Right atrium auricular region (tissue), 2 donors: ENCODE results near the gene C2orf72. TPM values are rescaled to one million over a fixed set of nuclear protein-coding genes. Genes with fewer than 3 reads are reported as not detected.

Experiments used
- DNase-seq: peaks from one replicate; pipeline ENCODE4 v3.0.0-alpha.2; 2019; ENCODE audit warnings: low spot score
- H3K27ac ChIP-seq, 2 donors: fragments of 200-600 bp; sonication (generic); 1 replicate in 1 of 2; 2 replicates in 1 of 2; pipeline ENCODE4 v1.5.1; 2016 to 2019
- H3K27me3 ChIP-seq, 2 donors: fragments of 200-600 bp; sonication (generic); one replicate each; pipeline versions ENCODE4 v1.5.1 to v1.6.0; 2017 to 2019
- H3K36me3 ChIP-seq: fragments of 200-600 bp; sonication (generic); one replicate; pipeline ENCODE4 v1.5.1; 2016
- H3K4me1 ChIP-seq, 2 donors: fragments of 200-600 bp; sonication (generic); one replicate each; pipeline versions ENCODE4 v1.5.1 to v1.6.0; 2017 to 2019
- H3K4me3 ChIP-seq, 2 donors: fragments of 200-600 bp; sonication (generic); 1 replicate in 1 of 2; 2 replicates in 1 of 2; pipeline ENCODE4 v1.5.1; 2017 to 2019; ENCODE audit warnings: mild to moderate bottlenecking in 1 of 2, moderate library complexity in 1 of 2
- H3K9me3 ChIP-seq, 2 donors: fragments of 200-600 bp; sonication (generic); one replicate each; pipeline ENCODE4 v1.5.1; 2019
- CTCF ChIP-seq, 2 donors: fragments of 200-600 bp; sonication (generic); IDR thresholded peaks; one replicate each; pipeline ENCODE4 v1.5.1; 2019; ENCODE audit warnings: antibody characterized with exemption in 2 of 2
- total RNA-seq, 2 donors: library from RNA; depleted of rRNA; stranded (reverse); fragments of >200 nt; gene quantifications; one replicate each; pipeline ENCODE4 v1.1.0, GENCODE V29; 2016

The C2orf72 gene
- under 1 TPM in 1 of 2 donors, not detected in 1; 0.08 TPM for total RNA-seq

- peaks cover 5 to 11% of the 10 kb centered on the region in 2 donors for H3K27me3 ChIP-seq
- DNase-seq: no peak
- H3K27ac ChIP-seq: no peak within 1 kb of the TSS
- H3K4me3 ChIP-seq: peak within 1 kb of the TSS in 1 of 2 donors; percentile 19
- no peaks in the 10 kb centered on the region for H3K9me3 ChIP-seq
- H3K36me3 ChIP-seq: no peaks in the 10 kb centered on the region
- H3K4me1 ChIP-seq: peaks cover 0 to 3% of the 10 kb centered on the region in 2 donors
- TF ChIP-seq CTCF (IDR thresholded peaks at IDR 0.05): no peak
Measured at GRCh38 chr2:231037202-231037730, at the start of gene C2orf72. TSS of gene C2orf72 (plus strand) at chr2:231037523. CDS start at chr2:231037566, 43 bp downstream.

- Histone ChIP-seq H3K9me3 (no peaks in the 10 kb centered on the region), H3K4me3 (no peak overlapping the region), H3K4me1 (peaks cover 0 to 6% of the 10 kb centered on the region in 2 donors), H3K27ac (no peak overlapping the region), H3K27me3 (peaks cover 0 to 8% of the 10 kb centered on the region in 2 donors), H3K36me3 (no peaks in the 10 kb centered on the region)
- TF ChIP-seq CTCF (IDR thresholded peaks at IDR 0.05): no peak
- no peak for DNase-seq
Measured at GRCh38 chr2:230989731-230990130, 47.6 kb upstream of the C2orf72 start.

GRCh38 chr2:230990131-230990898 is 47.0 kb upstream of the C2orf72 start:
- Histone ChIP-seq H3K36me3 (no peaks in the 10 kb centered on the region), H3K4me3 (no peak overlapping the region), H3K27ac (no peak overlapping the region), H3K27me3 (peaks cover 0 to 8% of the 10 kb centered on the region in 2 donors), H3K9me3 (no peaks in the 10 kb centered on the region), H3K4me1 (peaks cover 0 to 6% of the 10 kb centered on the region in 2 donors)
- no peak for DNase-seq
- no peak for TF ChIP-seq CTCF (IDR thresholded peaks at IDR 0.05)

GRCh38 chr2:230990899-230991150 is 46.5 kb upstream of the C2orf72 start:
- H3K27me3 ChIP-seq: peaks cover 0 to 8% of the 10 kb centered on the region in 2 donors
- no peak for DNase-seq

GRCh38 chr2:230991598-230991997 is 45.7 kb upstream of the C2orf72 start:
- Histone ChIP-seq H3K27ac (no peak overlapping the region), H3K4me3 (no peak overlapping the region), H3K4me1 (peaks cover 0 to 6% of the 10 kb centered on the region in 2 donors), H3K9me3 (no peaks in the 10 kb centered on the region), H3K27me3 (peaks cover 0 to 8% of the 10 kb centered on the region in 2 donors), H3K36me3 (no peaks in the 10 kb centered on the region)
- TF ChIP-seq CTCF (IDR thresholded peaks at IDR 0.05): no peak
- DNase-seq: no peak

More at GRCh38 chr2:230990899-230991150, 46.5 kb upstream of the C2orf72 start:
- TF ChIP-seq CTCF (IDR thresholded peaks at IDR 0.05): no peak
- no peaks in the 10 kb centered on the region for H3K36me3 ChIP-seq
- H3K9me3 ChIP-seq: no peaks in the 10 kb centered on the region
- H3K27ac ChIP-seq: no peak overlapping the region
- no peak overlapping the region for H3K4me3 ChIP-seq
- H3K4me1 ChIP-seq: peaks cover 0 to 6% of the 10 kb centered on the region in 2 donors
